HCT116 (cell line): ENCODE data around the gene ECEL1. TPM values are rescaled to one million over a fixed set of nuclear protein-coding genes. Genes with fewer than 3 reads are reported as not detected.
A peak's percentile ranks its signal among the peaks of the same experiment; 100 is the strongest.

Experiments used
- ATAC-seq: fragments of 200-7000 bp; cut with Tn5 transposase; 2 replicates; pipeline ENCODE4 v1.9.1; 2020; ENCODE audit warnings: mild to moderate bottlenecking, moderate library complexity
- BruUV-seq: library from RNA; stranded (reverse); fragments of 400-500 nt; replicated peaks from 2 replicates; lab custom pipeline; 2021; lab: Mats Ljungman, UMichigan
- CTCF ChIA-PET: fragments of 300-600 bp; sonication (Branson Sonifier 250); formaldehyde crosslinking; loops from one replicate; lab custom pipeline; 2021; ENCODE audit warnings: antibody characterized with exemption; lab: Charles Lee
- POLR2A ChIA-PET: fragments of 300-600, 350-600 bp; sonication (Branson Sonifier 250); formaldehyde crosslinking; loops from one replicate; lab custom pipeline; 2021; ENCODE audit warnings: antibody characterized with exemption; lab: Charles Lee
- RAD21 ChIA-PET, 2 experiments: fragments of 300-600 bp; sonication (Branson Sonifier 250); formaldehyde crosslinking; loops; one replicate each; lab custom pipeline; 2023; ENCODE audit warnings: low total read pairs in 2 of 2; ENCODE audit not compliant: uncharacterized antibody in 2 of 2, unreplicated experiment in 2 of 2, low non-redundant PET in 1 of 2; lab: Charles Lee
- DNase-seq: peaks from one replicate; pipeline ENCODE4 v3.0.0-alpha.2; 2010; ENCODE audit warnings: low read depth, low spot score
- H2AFZ ChIP-seq: fragments of 200-600 bp; shearing (Covaris generic), sonication (generic); 2 replicates; pipeline ENCODE4 v1.6.1; 2017; ENCODE audit warnings: low read depth, mixed run types, mixed read lengths, antibody characterized with exemption, low read length; ENCODE audit not compliant: poor library complexity, severe bottlenecking
- H3K27ac ChIP-seq: 2 replicates; pipeline ENCODE4 v1.5.1; 2012; ENCODE audit warnings: low read depth, low read length
- H3K27me3 ChIP-seq: fragments of 200-600 bp; sonication (generic); 2 replicates; pipeline ENCODE4 v1.6.1; 2016; ENCODE audit warnings: mixed run types, low read length, mixed read lengths; ENCODE audit not compliant: insufficient read depth
- H3K36me3 ChIP-seq, 2 experiments: fragments of 200-500 bp in 1 of 2; fragments of 200-600 bp in 1 of 2; sonication (Bioruptor generic) in 1 of 2; sonication (generic) in 1 of 2; 2 replicates each; pipeline versions ENCODE4 v1.5.1 to v1.6.1; 2014 to 2016; ENCODE audit warnings: low read length in 2 of 2, inconsistent platforms in 1 of 2, mixed read lengths in 1 of 2, mixed run types in 1 of 2; ENCODE audit not compliant: insufficient read depth in 2 of 2, control insufficient read depth in 1 of 2
- H3K4me1 ChIP-seq, 2 experiments: fragments of 200-600 bp in 1 of 2; sonication (generic) in 1 of 2; 2 replicates each; pipeline versions ENCODE4 v1.5.1 to v1.6.1; 2012 to 2017; ENCODE audit warnings: low read length in 2 of 2, inconsistent platforms in 1 of 2, mild to moderate bottlenecking in 1 of 2, mixed read lengths in 1 of 2, mixed run types in 1 of 2, moderate library complexity in 1 of 2; ENCODE audit not compliant: insufficient read depth in 2 of 2, control insufficient read depth in 1 of 2
- H3K4me2 ChIP-seq: fragments of 200-600 bp; sonication (generic); 2 replicates; pipeline ENCODE4 v1.6.1; 2017; ENCODE audit warnings: mixed run types, low read length, mixed read lengths
- H3K4me3 ChIP-seq, 2 experiments: fragments of 200-600 bp in 1 of 2; sonication (generic) in 1 of 2; replicated peaks in 1 of 2; 2 replicates each; pipeline ENCODE4 v1.5.1; 2011 to 2016; ENCODE audit warnings: low read length in 2 of 2, control low read depth in 1 of 2, low read depth in 1 of 2, mild to moderate bottlenecking in 1 of 2, mixed read lengths in 1 of 2, mixed run types in 1 of 2
- H3K79me2 ChIP-seq: fragments of 200-600 bp; sonication (generic); 2 replicates; pipeline ENCODE4 v1.6.1; 2017; ENCODE audit warnings: mild to moderate bottlenecking, mixed run types, low read length, moderate library complexity, mixed read lengths; ENCODE audit not compliant: insufficient read depth
- H3K9ac ChIP-seq: fragments of 200-600 bp; sonication (generic); 2 replicates; pipeline ENCODE4 v1.6.1; 2016; ENCODE audit warnings: low read length, mixed read lengths
- H3K9me2 ChIP-seq: fragments of 200-600 bp; sonication (generic), shearing (Covaris generic); 2 replicates; pipeline ENCODE4 v1.6.1; 2017; ENCODE audit warnings: mixed run types, mild to moderate bottlenecking, moderate library complexity; ENCODE audit not compliant: insufficient read depth
- H3K9me3 ChIP-seq, 2 experiments: fragments of 200-500 bp in 1 of 2; fragments of 200-600 bp in 1 of 2; sonication (Bioruptor generic) in 1 of 2; sonication (generic) in 1 of 2; 2 replicates each; pipeline ENCODE4 v1.6.1; 2014 to 2017; ENCODE audit warnings: low read length in 2 of 2, mixed read lengths in 2 of 2, inconsistent platforms in 1 of 2, low read depth in 1 of 2, mild to moderate bottlenecking in 1 of 2, mixed run types in 1 of 2, moderate library complexity in 1 of 2; ENCODE audit not compliant: control insufficient read depth in 1 of 2, insufficient read depth in 1 of 2
- H4K20me1 ChIP-seq: fragments of 200-600 bp; sonication (generic), shearing (Covaris generic); 2 replicates; pipeline ENCODE4 v1.6.1; 2017; ENCODE audit warnings: mixed run types, mild to moderate bottlenecking, moderate library complexity; ENCODE audit not compliant: insufficient read depth
- CEBPB ChIP-seq: IDR thresholded peaks from 2 replicates; pipeline ENCODE4 v1.6.1; 2012; ENCODE audit warnings: low read depth
- CTCF ChIP-seq, 3 experiments: fragments of 200-600 bp in 1 of 3; sonication (generic) in 1 of 3; IDR thresholded peaks in 2 of 3; conservative IDR thresholded peaks in 1 of 3; 2 replicates each; pipeline ENCODE4 v1.5.1; 2012 to 2017; ENCODE audit warnings: low read depth in 2 of 3, low read length in 2 of 3, antibody characterized with exemption in 1 of 3, borderline replicate concordance in 1 of 3, control low read depth in 1 of 3, mild to moderate bottlenecking in 1 of 3, mixed read lengths in 1 of 3, mixed run types in 1 of 3, moderate library complexity in 1 of 3; ENCODE audit not compliant: insufficient read depth in 1 of 3
- EZH2phosphoT487 ChIP-seq: fragments of 200-600 bp; IDR thresholded peaks from 2 replicates; pipeline ENCODE4 v1.6.1; 2018; ENCODE audit warnings: antibody characterized with exemption, borderline replicate concordance
- JUND ChIP-seq: IDR thresholded peaks from 2 replicates; pipeline ENCODE4 v1.6.1; 2012
- RAD21 ChIP-seq: IDR thresholded peaks from 2 replicates; pipeline ENCODE4 v1.6.1; 2012; ENCODE audit warnings: low read depth, mild to moderate bottlenecking
- REST ChIP-seq: IDR thresholded peaks from 2 replicates; pipeline ENCODE4 v1.6.1; 2012; ENCODE audit warnings: low read depth
- TCF7L2 ChIP-seq: IDR thresholded peaks from 2 replicates; pipeline ENCODE4 v1.7.0; 2011; ENCODE audit warnings: borderline replicate concordance, inconsistent platforms; ENCODE audit not compliant: insufficient read depth, insufficient read length; ENCODE audit errors: extremely low read depth
- intact Hi-C: fragments of 100-400 bp; cut with micrococcal nuclease; formaldehyde crosslinking; loops from 2 replicates; pipeline ENCODE4 v1.10.0; 2022
- total RNA-seq: library from RNA; stranded (reverse); gene quantifications from one replicate; pipeline ENCODE4 v1.2.1, GENCODE V29; 2021; ENCODE audit not compliant: unreplicated experiment

Gene ECEL1
- total RNA-seq, 1 experiment from 2014 or later: not detected

DNA sequence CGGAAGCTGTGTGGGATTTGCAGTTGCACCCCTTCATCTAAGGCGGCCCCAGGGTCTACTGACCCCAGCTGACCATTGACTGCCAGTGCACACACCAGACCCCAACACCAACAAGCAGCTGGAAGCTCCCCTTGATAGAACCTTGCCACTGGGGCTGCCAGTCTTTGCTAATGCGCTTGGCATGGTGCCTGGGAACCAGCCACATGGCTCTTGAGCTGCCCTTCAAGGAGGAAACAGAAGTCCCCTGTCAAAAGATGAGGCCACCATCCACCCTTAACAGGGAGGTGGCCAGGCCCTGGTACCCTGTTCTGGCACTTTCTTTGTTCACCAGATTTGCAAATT is 23.1 kb downstream of the ECEL1 start:
- H3K4me1 ChIP-seq: no peaks in the 10 kb centered on the region
- H3K4me2 ChIP-seq: no peak overlapping the region
- ATAC-seq: no peak; the same call in 1 of the 2 replicates
- no peaks in the 10 kb centered on the region; the same call in 1 of the 2 replicates for H3K27me3 ChIP-seq
- H3K36me3 ChIP-seq: no peaks in the 10 kb centered on the region
- POLR2A ChIA-PET: no interaction called here
- no peaks in the 10 kb centered on the region for H3K79me2 ChIP-seq
- H3K9ac ChIP-seq: no peak overlapping the region
- TF ChIP-seq CTCF (IDR thresholded peaks at IDR 0.05 in 2 of 3, conservative IDR thresholded peaks at IDR 0.05 in 1 of 3; ENCODE audit: borderline replicate concordance in 1 of 3, insufficient read depth in 1 of 3, low read depth in 2 of 3, low read length in 2 of 3): 0 out of 6 replicates have a peak, but pooled peaks of 1 of the 3 experiments have one; percentile 8
- TF ChIP-seq RAD21: no peak
- TF ChIP-seq, all 23 proteins: peak for 1
- no peaks in the 10 kb centered on the region for H3K9me2 ChIP-seq
- H4K20me1 ChIP-seq: no peaks in the 10 kb centered on the region
- no peak overlapping the region for H3K4me3 ChIP-seq
- ChIA-PET RAD21 (no interaction called here), CTCF (no interaction called here)
- H3K9me3 ChIP-seq: no peaks in the 10 kb centered on the region
- BruUV-seq: no TSS peak
- DNase-seq: no peak
- no peak overlapping the region for H3K27ac ChIP-seq
- intact Hi-C loops: no loop called here
- no peak overlapping the region for H2AFZ ChIP-seq

DNA sequence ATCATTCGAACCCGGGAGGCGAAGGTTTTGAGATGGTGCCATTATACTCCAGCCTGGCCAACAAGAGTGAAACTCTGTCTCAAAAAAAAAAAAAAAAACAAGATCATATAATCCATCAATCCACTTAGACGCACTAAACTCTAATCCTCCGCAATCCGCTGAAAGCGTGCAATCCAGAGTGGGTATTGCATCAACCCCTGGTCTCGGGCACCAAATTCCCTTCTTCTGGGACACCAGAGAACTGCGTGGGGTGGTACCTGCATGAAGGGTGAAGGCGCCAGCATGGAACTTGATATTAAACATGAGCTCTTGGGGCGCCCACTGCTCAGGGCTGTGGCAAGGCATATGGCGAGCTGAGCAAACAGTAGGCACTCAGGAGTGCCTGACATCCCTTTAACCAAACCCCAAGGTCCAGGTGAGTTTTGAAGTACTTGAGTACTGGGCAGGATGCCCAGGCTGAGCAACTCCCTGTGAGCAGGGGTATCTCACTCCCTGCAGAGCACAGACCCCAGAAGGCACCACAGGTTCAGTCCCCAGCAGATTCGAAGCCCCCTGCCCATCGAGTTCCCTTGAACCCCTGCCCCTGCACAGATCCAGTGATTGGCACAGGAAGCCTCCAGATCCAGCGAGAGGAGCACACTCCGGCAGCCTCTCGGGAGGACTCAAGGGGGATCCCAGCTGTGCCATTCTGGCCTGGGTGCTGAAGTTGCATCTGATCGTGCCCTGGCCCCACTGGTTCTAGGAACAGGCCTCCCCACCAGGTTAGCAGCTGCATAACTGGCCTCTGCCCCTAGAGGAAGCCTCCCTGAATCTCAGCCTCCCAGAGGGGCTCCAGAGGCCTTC is 23.7 kb downstream of the ECEL1 start:
- H3K4me1 ChIP-seq: no peaks in the 10 kb centered on the region
- no peaks in the 10 kb centered on the region for H3K79me2 ChIP-seq
- no TSS peak for BruUV-seq
- H2AFZ ChIP-seq: no peak overlapping the region
- no peaks in the 10 kb centered on the region for H4K20me1 ChIP-seq
- RAD21 ChIA-PET: no interaction called here
- H3K4me2 ChIP-seq: no peak overlapping the region
- intact Hi-C loops: no loop called here
- no peaks in the 10 kb centered on the region for H3K36me3 ChIP-seq
- no peak overlapping the region for H3K9ac ChIP-seq
- no peak overlapping the region for H3K4me3 ChIP-seq
- no peaks in the 10 kb centered on the region; the same call in 1 of the 2 replicates for H3K27me3 ChIP-seq
- POLR2A ChIA-PET: no interaction called here
- no peak for TF ChIP-seq EZH2phosphoT487
- TF ChIP-seq CEBPB: no peak
- no peak for TF ChIP-seq TCF7L2
- no peak for TF ChIP-seq REST
- TF ChIP-seq JUND: no peak
- TF ChIP-seq, all 23 proteins: peak for 0
- CTCF ChIA-PET: interaction anchor here (1.7 kb wide), 1 partner anchor 20 kb away, joined by 5 read pairs; no protein-coding TSS in a partner anchor
- DNase-seq: no peak
- no peak for ATAC-seq
- H3K9me3 ChIP-seq: no peaks in the 10 kb centered on the region
- no peak overlapping the region for H3K27ac ChIP-seq
- no peaks in the 10 kb centered on the region for H3K9me2 ChIP-seq
